GM12878 (cell line): Measurements from ENCODE around the gene ANKDD1B. TPM values are rescaled to one million over a fixed set of nuclear protein-coding genes. Genes with fewer than 3 reads are reported as not detected.

Experiments
- ATAC-seq: fragments of 200-7000 bp; cut with Tn5 transposase; 3 replicates; pipeline ENCODE4 v1.9.1; 2020; ENCODE audit warnings: mild to moderate bottlenecking, moderate library complexity
- BruUV-seq: library from RNA; stranded (reverse); fragments of 400-500 nt; replicated peaks from 2 replicates; lab custom pipeline; 2021; lab: Mats Ljungman, UMichigan
- CTCF ChIA-PET: fragments of 300-600 bp; sonication (Branson Sonifier 250); formaldehyde crosslinking; extraction: SDS; loops from one replicate; lab custom pipeline; 2021; ENCODE audit warnings: inconsistent platforms; lab: Yijun Ruan, JAX
- POLR2A ChIA-PET: fragments of 350-600 bp; formaldehyde crosslinking; extraction: SDS; loops from one replicate; lab custom pipeline; 2021; ENCODE audit warnings: inconsistent platforms; lab: Charles Lee
- RAD21 ChIA-PET: fragments of 300-600 bp; sonication (Branson Sonifier 250); formaldehyde crosslinking; loops from one replicate; lab custom pipeline; 2023; ENCODE audit warnings: antibody characterized with exemption; ENCODE audit not compliant: unreplicated experiment; lab: Charles Lee
- SMC1A ChIA-PET: fragments of 300-600 bp; sonication (Branson Sonifier 250); formaldehyde crosslinking; loops from one replicate; lab custom pipeline; 2023; ENCODE audit not compliant: unreplicated experiment, uncharacterized antibody; lab: Charles Lee
- DNase-seq: peaks from one replicate; pipeline ENCODE4 v3.0.0-alpha.2; 2011; ENCODE audit warnings: low read depth, low spot score
- FAIRE-seq: peaks from 3 replicates; lab custom pipeline; 2011; peaks lifted over from hg19 to GRCh38; lab: Jason Lieb, UNC
- H2AFZ ChIP-seq: 2 replicates; pipeline ENCODE4 v1.6.0; 2011; ENCODE audit warnings: low read depth, low read length, control low read depth; ENCODE audit not compliant: control insufficient read depth
- H3K27ac ChIP-seq: 2 replicates; pipeline ENCODE4 v1.5.1; 2011; ENCODE audit warnings: control low read depth; ENCODE audit not compliant: control insufficient read depth, insufficient read depth
- H3K27me3 ChIP-seq, 2 experiments: replicated peaks in 1 of 2; 2 replicates each; pipeline versions ENCODE4 v1.6.0 to v1.6.1; 2011; ENCODE audit warnings: low read length in 1 of 2; ENCODE audit not compliant: control insufficient read depth in 2 of 2, insufficient read depth in 2 of 2
- H3K36me3 ChIP-seq, 2 experiments: 2 replicates each; pipeline ENCODE4 v1.5.1; 2011; ENCODE audit warnings: low read length in 1 of 2; ENCODE audit not compliant: control insufficient read depth in 2 of 2, insufficient read depth in 2 of 2
- H3K4me1 ChIP-seq: 2 replicates; pipeline ENCODE4 v1.6.1; 2011; ENCODE audit warnings: mild to moderate bottlenecking, low read length, moderate library complexity, mixed read lengths; ENCODE audit not compliant: control insufficient read depth, insufficient read depth
- H3K4me2 ChIP-seq: 2 replicates; pipeline ENCODE4 v1.6.0; 2011; ENCODE audit warnings: control low read depth; ENCODE audit not compliant: control insufficient read depth, insufficient read depth
- H3K4me3 ChIP-seq: fragments of 200-600 bp; sonication (generic); 2 replicates; pipeline ENCODE4 v1.5.1; 2016
- H3K79me2 ChIP-seq: 2 replicates; pipeline ENCODE4 v1.6.0; 2011; ENCODE audit warnings: low read length; ENCODE audit not compliant: control insufficient read depth, insufficient read depth
- H3K9ac ChIP-seq: 2 replicates; pipeline ENCODE4 v1.8.0; 2011; ENCODE audit warnings: low read length, control low read depth, mixed read lengths; ENCODE audit not compliant: control insufficient read depth, insufficient read depth
- H3K9me3 ChIP-seq: replicated peaks from 3 replicates; pipeline ENCODE4 v1.5.1; 2011; ENCODE audit warnings: mild to moderate bottlenecking, low read length; ENCODE audit not compliant: control insufficient read depth, insufficient read depth
- H4K20me1 ChIP-seq: 2 replicates; pipeline ENCODE4 v1.6.0; 2011; ENCODE audit not compliant: control insufficient read depth, insufficient read depth
- FOS ChIP-seq: IDR thresholded peaks from 3 replicates; pipeline ENCODE4 v1.6.1; 2011; ENCODE audit warnings: borderline replicate concordance; ENCODE audit not compliant: insufficient read length; ENCODE audit errors: extremely low read depth
- LARP7 ChIP-seq: fragments of 450-650 bp; IDR thresholded peaks from 2 replicates; pipeline ENCODE4 v1.6.1; 2017; ENCODE audit warnings: mild to moderate bottlenecking
- MTA2 ChIP-seq: fragments of 450-650 bp; IDR thresholded peaks from 2 replicates; pipeline ENCODE4 v1.6.1; 2016; ENCODE audit warnings: low read depth, mild to moderate bottlenecking, moderate library complexity
- NR2C2 ChIP-seq: IDR thresholded peaks from 2 replicates; pipeline ENCODE4 v1.6.1; 2011; ENCODE audit warnings: borderline replicate concordance, low read depth; ENCODE audit not compliant: control insufficient read depth, insufficient read length
- PAX8 ChIP-seq: fragments of 450-650 bp; IDR thresholded peaks from 2 replicates; pipeline ENCODE4 v1.6.1; 2017; ENCODE audit warnings: mild to moderate bottlenecking, moderate library complexity
- POLR2AphosphoS2 ChIP-seq: IDR thresholded peaks from 2 replicates; pipeline ENCODE4 v1.6.1; 2011; ENCODE audit warnings: low read depth, mild to moderate bottlenecking, low read length, improper control_type of control experiment, moderate library complexity
- POU2F2 ChIP-seq: IDR thresholded peaks from 3 replicates; pipeline ENCODE4 v1.6.1; 2011; ENCODE audit warnings: low read depth, mild to moderate bottlenecking, low read length, borderline replicate concordance
- RAD51 ChIP-seq: fragments of 450-650 bp; IDR thresholded peaks from 2 replicates; pipeline ENCODE4 v1.6.1; 2016; ENCODE audit warnings: moderate library complexity, mild to moderate bottlenecking, inconsistent platforms
- RBBP5 ChIP-seq: fragments of 200-600 bp; sonication (generic); conservative IDR thresholded peaks from 2 replicates; pipeline ENCODE4 v1.6.1; 2016
- SMAD5 ChIP-seq: IDR thresholded peaks from 2 replicates; pipeline ENCODE4 v1.6.1; 2016; ENCODE audit warnings: antibody characterized with exemption, low read depth
- SP1 ChIP-seq: IDR thresholded peaks from one replicate; pipeline ENCODE4 v1.6.1; 2011; ENCODE audit warnings: low read depth, low read length
- SUPT20H ChIP-seq: IDR thresholded peaks from 2 replicates; pipeline ENCODE4 v1.6.1; 2011; ENCODE audit warnings: low read depth, mild to moderate bottlenecking, low read length, moderate library complexity, borderline replicate concordance; ENCODE audit not compliant: control insufficient read depth
- TAF1 ChIP-seq: IDR thresholded peaks from 2 replicates; pipeline ENCODE4 v1.6.1; 2011; ENCODE audit warnings: mild to moderate bottlenecking, low read depth, low read length, borderline replicate concordance
- YBX1 ChIP-seq: fragments of 450-650 bp; IDR thresholded peaks from 2 replicates; pipeline ENCODE4 v1.6.1; 2016; ENCODE audit warnings: antibody characterized with exemption
- WGBS: methylation state at CpG from one replicate; pipeline ENCODE4 v1.1.6; 2016; ENCODE audit warnings: low lambda C conversion rate; ENCODE audit not compliant: insufficient replicate concordance, insufficient coverage; ENCODE audit errors: missing lambda C conversion rate; 5-methylcytosine and 5-hydroxymethylcytosine counted together
- in situ Hi-C: fragments of 300-500 bp; cut with MboI; formaldehyde crosslinking; loops from 9 replicates; pipeline ENCODE4 v1.14.3; 2018; ENCODE audit warnings: mixed read lengths
- intact Hi-C: fragments of 100-400 bp; cut with micrococcal nuclease; formaldehyde crosslinking; loops from one replicate; pipeline ENCODE4 v1.14.2; 2022; ENCODE audit not compliant: unreplicated experiment
- polyA plus RNA-seq, 11 experiments: library from polyadenylated mRNA; depleted of rRNA in 4 of 11; unstranded in 6 of 11; stranded (reverse) in 5 of 11; fragments of >200 nt; fragmentation: Nextera tagmentation in 4 of 11; fragmentation: Illumina TruSeq in 1 of 11; extraction: Ambion mirVana in 4 of 11; extraction: Trizol in 1 of 11; gene quantifications; 1 replicate in 1 of 11; 2 replicates in 10 of 11; pipeline versions ENCODE4 v1.2.1 to v1.2.3, GENCODE V29; 2011 to 2016; ENCODE audit warnings: inconsistent platforms in 2 of 11, missing spikeins in 2 of 11, low read depth in 1 of 11
- total RNA-seq, 4 experiments: library from RNA; depleted of rRNA in 3 of 4; stranded (reverse); fragments of >200 nt in 3 of 4; fragmentation: Illumina TruSeq in 1 of 4; extraction: Trizol in 1 of 4; gene quantifications; 2 replicates each; pipeline versions ENCODE4 v1.2.1 to v1.2.3, GENCODE V29; 2013 to 2021
- TF ChIP-seq, protein P1 (sequence below): IDR thresholded peaks from 2 replicates; pipeline ENCODE4 v1.6.1; 2011; ENCODE audit warnings: borderline replicate concordance, low read depth, mild to moderate bottlenecking, moderate library complexity, mixed read lengths, low read length; ENCODE audit not compliant: insufficient read depth; ENCODE audit errors: extremely low read length
- TF ChIP-seq, protein P2 (sequence below): IDR thresholded peaks from 2 replicates; pipeline ENCODE4 v1.6.1; 2012; ENCODE audit warnings: mild to moderate bottlenecking, low read depth, low read length
- TF ChIP-seq, protein P3 (sequence below), 3 experiments: IDR thresholded peaks in 2 of 3; conservative IDR thresholded peaks in 1 of 3; 2 replicates each; pipeline ENCODE4 v1.5.1; 2011; ENCODE audit warnings: low read depth in 3 of 3, low read length in 3 of 3, mild to moderate bottlenecking in 3 of 3, control low read depth in 2 of 3, moderate library complexity in 2 of 3, inconsistent platforms in 1 of 3, mixed read lengths in 1 of 3; ENCODE audit not compliant: control insufficient read depth in 2 of 3, insufficient read depth in 1 of 3; ENCODE audit errors: extremely low read depth in 1 of 3

ANKDD1B gene
- total and polyA plus RNA-seq, 10 of the 15 experiments (the other 5 are each of a cell fraction or from before 2014, with no cell fraction given), result 0.34 to 2.4 (median 0.80) TPM

DNA sequence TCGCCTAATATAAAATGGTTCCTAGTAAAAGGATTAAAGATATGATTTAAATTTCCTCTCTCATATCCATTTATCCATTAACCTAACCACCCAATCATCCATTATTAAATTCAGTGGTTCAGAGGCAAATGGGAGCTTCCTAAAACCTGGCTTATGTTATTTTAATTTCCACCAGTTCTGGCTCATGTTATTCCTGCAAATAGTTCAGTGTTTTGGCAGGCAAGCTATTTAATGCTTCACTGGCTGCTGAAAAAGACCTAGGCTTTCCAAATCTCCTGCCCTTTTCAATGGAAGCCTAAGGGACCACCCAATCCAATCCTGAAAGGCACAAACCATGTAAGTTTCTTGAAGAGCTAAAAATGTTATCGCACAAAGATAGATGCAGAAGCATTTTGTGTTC is 53.7 kb downstream of the ANKDD1B start:
- ATAC-seq (no peak), DNase-seq (no peak), FAIRE-seq (no peak)
- Histone ChIP-seq H3K9ac (no peak overlapping the region), H3K79me2 (no peaks in the 10 kb centered on the region), H3K36me3 (no peaks in the 10 kb centered on the region), H3K4me3 (no peak overlapping the region), H4K20me1 (no peaks in the 10 kb centered on the region), H3K27me3 (no peaks in the 10 kb centered on the region), H3K27ac (no peak overlapping the region), H3K4me1 (peaks cover 17% of the 10 kb centered on the region), H3K4me2 (no peak overlapping the region), H3K9me3 (no peaks in the 10 kb centered on the region), H2AFZ (no peak overlapping the region)
- TF ChIP-seq SP1 (no peak), SMAD5 (no peak), SUPT20H (no peak), TAF1 (no peak), POU2F2 (no peak), RAD51 (no peak), RBBP5 (no peak), LARP7 (no peak), MTA2 (no peak), FOS (no peak), YBX1 (no peak), NR2C2 (no peak), PAX8 (no peak), POLR2AphosphoS2 (no peak)
- TF ChIP-seq, protein P1, sequence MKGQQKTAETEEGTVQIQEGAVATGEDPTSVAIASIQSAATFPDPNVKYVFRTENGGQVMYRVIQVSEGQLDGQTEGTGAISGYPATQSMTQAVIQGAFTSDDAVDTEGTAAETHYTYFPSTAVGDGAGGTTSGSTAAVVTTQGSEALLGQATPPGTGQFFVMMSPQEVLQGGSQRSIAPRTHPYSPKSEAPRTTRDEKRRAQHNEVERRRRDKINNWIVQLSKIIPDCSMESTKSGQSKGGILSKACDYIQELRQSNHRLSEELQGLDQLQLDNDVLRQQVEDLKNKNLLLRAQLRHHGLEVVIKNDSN, result no peak
- TF ChIP-seq, protein P2, sequence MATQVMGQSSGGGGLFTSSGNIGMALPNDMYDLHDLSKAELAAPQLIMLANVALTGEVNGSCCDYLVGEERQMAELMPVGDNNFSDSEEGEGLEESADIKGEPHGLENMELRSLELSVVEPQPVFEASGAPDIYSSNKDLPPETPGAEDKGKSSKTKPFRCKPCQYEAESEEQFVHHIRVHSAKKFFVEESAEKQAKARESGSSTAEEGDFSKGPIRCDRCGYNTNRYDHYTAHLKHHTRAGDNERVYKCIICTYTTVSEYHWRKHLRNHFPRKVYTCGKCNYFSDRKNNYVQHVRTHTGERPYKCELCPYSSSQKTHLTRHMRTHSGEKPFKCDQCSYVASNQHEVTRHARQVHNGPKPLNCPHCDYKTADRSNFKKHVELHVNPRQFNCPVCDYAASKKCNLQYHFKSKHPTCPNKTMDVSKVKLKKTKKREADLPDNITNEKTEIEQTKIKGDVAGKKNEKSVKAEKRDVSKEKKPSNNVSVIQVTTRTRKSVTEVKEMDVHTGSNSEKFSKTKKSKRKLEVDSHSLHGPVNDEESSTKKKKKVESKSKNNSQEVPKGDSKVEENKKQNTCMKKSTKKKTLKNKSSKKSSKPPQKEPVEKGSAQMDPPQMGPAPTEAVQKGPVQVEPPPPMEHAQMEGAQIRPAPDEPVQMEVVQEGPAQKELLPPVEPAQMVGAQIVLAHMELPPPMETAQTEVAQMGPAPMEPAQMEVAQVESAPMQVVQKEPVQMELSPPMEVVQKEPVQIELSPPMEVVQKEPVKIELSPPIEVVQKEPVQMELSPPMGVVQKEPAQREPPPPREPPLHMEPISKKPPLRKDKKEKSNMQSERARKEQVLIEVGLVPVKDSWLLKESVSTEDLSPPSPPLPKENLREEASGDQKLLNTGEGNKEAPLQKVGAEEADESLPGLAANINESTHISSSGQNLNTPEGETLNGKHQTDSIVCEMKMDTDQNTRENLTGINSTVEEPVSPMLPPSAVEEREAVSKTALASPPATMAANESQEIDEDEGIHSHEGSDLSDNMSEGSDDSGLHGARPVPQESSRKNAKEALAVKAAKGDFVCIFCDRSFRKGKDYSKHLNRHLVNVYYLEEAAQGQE, result no peak
- TF ChIP-seq, protein P3, sequence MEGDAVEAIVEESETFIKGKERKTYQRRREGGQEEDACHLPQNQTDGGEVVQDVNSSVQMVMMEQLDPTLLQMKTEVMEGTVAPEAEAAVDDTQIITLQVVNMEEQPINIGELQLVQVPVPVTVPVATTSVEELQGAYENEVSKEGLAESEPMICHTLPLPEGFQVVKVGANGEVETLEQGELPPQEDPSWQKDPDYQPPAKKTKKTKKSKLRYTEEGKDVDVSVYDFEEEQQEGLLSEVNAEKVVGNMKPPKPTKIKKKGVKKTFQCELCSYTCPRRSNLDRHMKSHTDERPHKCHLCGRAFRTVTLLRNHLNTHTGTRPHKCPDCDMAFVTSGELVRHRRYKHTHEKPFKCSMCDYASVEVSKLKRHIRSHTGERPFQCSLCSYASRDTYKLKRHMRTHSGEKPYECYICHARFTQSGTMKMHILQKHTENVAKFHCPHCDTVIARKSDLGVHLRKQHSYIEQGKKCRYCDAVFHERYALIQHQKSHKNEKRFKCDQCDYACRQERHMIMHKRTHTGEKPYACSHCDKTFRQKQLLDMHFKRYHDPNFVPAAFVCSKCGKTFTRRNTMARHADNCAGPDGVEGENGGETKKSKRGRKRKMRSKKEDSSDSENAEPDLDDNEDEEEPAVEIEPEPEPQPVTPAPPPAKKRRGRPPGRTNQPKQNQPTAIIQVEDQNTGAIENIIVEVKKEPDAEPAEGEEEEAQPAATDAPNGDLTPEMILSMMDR (IDR thresholded peaks at IDR 0.05 in 2 of 3, conservative IDR thresholded peaks at IDR 0.05 in 1 of 3; ENCODE audit: control insufficient read depth in 2 of 3, extremely low read depth in 1 of 3, insufficient read depth in 1 of 3, low read depth in 3 of 3, low read length in 3 of 3), result no peak
- BruUV-seq, result no TSS peak
- ChIA-PET POLR2A (interaction anchor here (0.5 to 1.0 kb wide), 2 partner anchors 8 to 97 kb away, joined by 3 read pairs; no protein-coding TSS in a partner anchor), CTCF (interaction anchor here (0.6 to 2.8 kb wide), 4 partner anchors 16 to 328 kb away, joined by 3 to 9 read pairs (median 4); partner anchors contain the start of gene HMGCR), RAD21 (interaction anchor here (1.3 to 1.8 kb wide), 2 partner anchors 16 to 90 kb away, joined by 4 to 5 read pairs; no protein-coding TSS in a partner anchor), SMC1A (interaction anchor here (0.7 to 1.5 kb wide), 9 partner anchors 15 to 299 kb away, joined by 3 read pairs; partner anchors contain the start of gene POC5)
- WGBS, result 98% methylated on average over 2 of the region's 2 CpGs
- in situ Hi-C loops (loop anchor here (5.0 kb wide), 1 partner anchor 428 kb away; the partner anchor contains the start of gene ANKRD31), intact Hi-C loops (loop anchor here (5.0 to 10.0 kb wide), 2 partner anchors 153 to 250 kb away; partner anchors contain the start of genes CERT1 and POLK)
